ENCODE results near the gene MAST4. TPM values are rescaled to one million over a fixed set of nuclear protein-coding genes. Genes with fewer than 3 reads are reported as not detected.

The MAST4 gene
- total and polyA plus RNA-seq, 2 donors (not counting 1 experiment from before 2014, with no cell fraction given), result 7.0 to 15.2 TPM

- no peaks in the 10 kb centered on the region for H3K4me1 ChIP-seq (ENCODE audit: control insufficient read depth, extremely low read depth, insufficient read depth, low read length)
- H3K27me3 ChIP-seq (ENCODE audit: control insufficient read depth, insufficient read depth, low read length), result no peaks in the 10 kb centered on the region
- H3K9me3 ChIP-seq (ENCODE audit: control insufficient read depth, insufficient read depth, low read depth, low read length), result no peaks in the 10 kb centered on the region
- no peak overlapping the region for H3K27ac ChIP-seq (ENCODE audit: insufficient read depth, low read length)
- H3K79me2 ChIP-seq (ENCODE audit: control insufficient read depth, insufficient read depth, low read length), result no peaks in the 10 kb centered on the region
- no peak overlapping the region for H3K4me3 ChIP-seq (replicated peaks in 1 of 4; ENCODE audit: control extremely low read depth in 1 of 4, insufficient read depth in 1 of 4, low read depth in 3 of 4, low read length in 4 of 4)
- DNase-seq (ENCODE audit: low read depth in 2 of 2), result no peak
- H2AFZ ChIP-seq (ENCODE audit: low read length), result no peak overlapping the region
- H3K36me3 ChIP-seq (ENCODE audit: control insufficient read depth, insufficient read depth, low read length), result no peaks in the 10 kb centered on the region
- H3K9ac ChIP-seq (ENCODE audit: insufficient read depth, low read length), result no peak overlapping the region
- no peak overlapping the region for H3K4me2 ChIP-seq (ENCODE audit: extremely low read depth, insufficient read depth, low read length)
- H4K20me1 ChIP-seq (ENCODE audit: control insufficient read depth, extremely low read depth, insufficient read depth, low read length), result no peaks in the 10 kb centered on the region
- TF ChIP-seq EZH2 (IDR thresholded peaks at IDR 0.05; ENCODE audit: low read length, missing control alignments), result no peak
- TF ChIP-seq CTCF (conservative IDR thresholded peaks at IDR 0.05 in 1 of 2, IDR thresholded peaks at IDR 0.05 in 1 of 2; ENCODE audit: low read depth in 1 of 2, low read length in 2 of 2), result no peak
Observed at GRCh38 chr5:66979738-66980137, 383.5 kb downstream of the MAST4 start.

- no peak overlapping the region for H3K9ac ChIP-seq (ENCODE audit: insufficient read depth, low read length)
- TF ChIP-seq CTCF (conservative IDR thresholded peaks at IDR 0.05 in 1 of 2, IDR thresholded peaks at IDR 0.05 in 1 of 2; ENCODE audit: low read depth in 1 of 2, low read length in 2 of 2) (no peak), EZH2 (IDR thresholded peaks at IDR 0.05; ENCODE audit: low read length, missing control alignments) (no peak)
- DNase-seq (ENCODE audit: low read depth in 2 of 2), result no peak
Observed at GRCh38 chr5:66981266-66982055, 385.3 kb downstream of the MAST4 start.

GRCh38 chr5:66982056-66982387, 385.8 kb downstream of the MAST4 start:
- no peak for DNase-seq (ENCODE audit: low read depth in 2 of 2)
- H3K27ac ChIP-seq (ENCODE audit: insufficient read depth, low read length), result no peak overlapping the region
- no peak overlapping the region for H3K9ac ChIP-seq (ENCODE audit: insufficient read depth, low read length)
- no peak overlapping the region for H3K4me3 ChIP-seq (replicated peaks in 1 of 4; ENCODE audit: control extremely low read depth in 1 of 4, insufficient read depth in 1 of 4, low read depth in 3 of 4, low read length in 4 of 4)
- H3K36me3 ChIP-seq (ENCODE audit: control insufficient read depth, insufficient read depth, low read length), result no peaks in the 10 kb centered on the region
- no peak overlapping the region for H2AFZ ChIP-seq (ENCODE audit: low read length)
- no peaks in the 10 kb centered on the region for H3K4me1 ChIP-seq (ENCODE audit: control insufficient read depth, extremely low read depth, insufficient read depth, low read length)
- H3K27me3 ChIP-seq (ENCODE audit: control insufficient read depth, insufficient read depth, low read length), result no peaks in the 10 kb centered on the region
- H3K4me2 ChIP-seq (ENCODE audit: extremely low read depth, insufficient read depth, low read length), result no peak overlapping the region
- TF ChIP-seq CTCF (conservative IDR thresholded peaks at IDR 0.05 in 1 of 2, IDR thresholded peaks at IDR 0.05 in 1 of 2; ENCODE audit: low read depth in 1 of 2, low read length in 2 of 2) (no peak), EZH2 (IDR thresholded peaks at IDR 0.05; ENCODE audit: low read length, missing control alignments) (no peak)
- H4K20me1 ChIP-seq (ENCODE audit: control insufficient read depth, extremely low read depth, insufficient read depth, low read length), result no peaks in the 10 kb centered on the region
- no peaks in the 10 kb centered on the region for H3K9me3 ChIP-seq (ENCODE audit: control insufficient read depth, insufficient read depth, low read depth, low read length)
- no peaks in the 10 kb centered on the region for H3K79me2 ChIP-seq (ENCODE audit: control insufficient read depth, insufficient read depth, low read length)

More at GRCh38 chr5:66981266-66982055, 385.3 kb downstream of the MAST4 start:
- no peak overlapping the region for H3K27ac ChIP-seq (ENCODE audit: insufficient read depth, low read length)
- H3K4me3 ChIP-seq (replicated peaks in 1 of 4; ENCODE audit: control extremely low read depth in 1 of 4, insufficient read depth in 1 of 4, low read depth in 3 of 4, low read length in 4 of 4), result no peak overlapping the region
- H3K4me1 ChIP-seq (ENCODE audit: control insufficient read depth, extremely low read depth, insufficient read depth, low read length), result no peaks in the 10 kb centered on the region
- no peak overlapping the region for H3K4me2 ChIP-seq (ENCODE audit: extremely low read depth, insufficient read depth, low read length)
- no peaks in the 10 kb centered on the region for H4K20me1 ChIP-seq (ENCODE audit: control insufficient read depth, extremely low read depth, insufficient read depth, low read length)
- no peaks in the 10 kb centered on the region for H3K79me2 ChIP-seq (ENCODE audit: control insufficient read depth, insufficient read depth, low read length)
- H3K9me3 ChIP-seq (ENCODE audit: control insufficient read depth, insufficient read depth, low read depth, low read length), result no peaks in the 10 kb centered on the region
- H3K36me3 ChIP-seq (ENCODE audit: control insufficient read depth, insufficient read depth, low read length), result no peaks in the 10 kb centered on the region
- no peaks in the 10 kb centered on the region for H3K27me3 ChIP-seq (ENCODE audit: control insufficient read depth, insufficient read depth, low read length)
- H2AFZ ChIP-seq (ENCODE audit: low read length), result no peak overlapping the region

All from fibroblast of lung (primary cell).